Heart left ventricle (tissue), 13 donors: ENCODE data around the gene CACNG7.

Experiments used
- CTCF ChIP-seq, 12 donors: fragments of 200-600 bp; sonication (generic) in 4 of 12; IDR thresholded peaks; one replicate each; pipeline versions ENCODE4 v1.5.0 to v1.8.0; 2018 to 2022; ENCODE audit warnings: antibody characterized with exemption in 12 of 12, mild to moderate bottlenecking in 5 of 12
- POLR2A ChIP-seq, 2 donors: fragments of 450-650 bp; IDR thresholded peaks; one replicate each; pipeline ENCODE4 v1.6.1; 2017; ENCODE audit warnings: antibody characterized with exemption in 2 of 2, mild to moderate bottlenecking in 2 of 2, moderate library complexity in 2 of 2
- donor health status: ischemic (EF 13 %, LVEDD 7.1; RV severe dilation, severe dysfunction).
- donor health status: DM: no; HTN: yes; CAD: no.
- donor health status: DM: no; HTN: no; CAD: no.
- donor health status: ischemic (EF 25% LVEDD 6.9; RV normal size, moderate dysfunction).
- donor health status: ischemic (EF 25% LVEDD 5.7; RV mildly dilated, moderate dysfunction).
- donor health status: ischemic (EF 35%, LVEDD 5.7; RV mildly dilated, moderate dysfunction).
- donor health status: nonischemic (EF 11% LVEDD 7.7; RV severe dilation, severe dysfunction).
- donor health status: DM: yes; HTN: yes; CAD: no.
- donor health status: PGD.
- donor health status: ischemic (EF 29% LVEDD 5.4; RV normal size, mild dysfunction).
- donor health status: nonischemic (EF 23%, LVEDD 6.1; RV moderate dilation, normal function).

- TF ChIP-seq CTCF (IDR thresholded peaks at IDR 0.05) (no peak), POLR2A (IDR thresholded peaks at IDR 0.05) (no peak)
Observed at GRCh38 chr19:53944416-53944815, 35.3 kb downstream of the CACNG7 start.
